ENCODE data around the gene ZNF793.

ZNF793 gene

GRCh38 chr19:37572203-37572602, 65.5 kb downstream of the ZNF793 start:
- no peak for FAIRE-seq

GRCh38 chr19:37583340-37583739, 76.6 kb downstream of the ZNF793 start:
- FAIRE-seq = no peak

Data from G401.6 (cell line).